H9 (cell line): ENCODE results near the gene KCNG2. TPM values are rescaled to one million over a fixed set of nuclear protein-coding genes. Genes with fewer than 3 reads are reported as not detected.

Experiments used
- DNase-seq: peaks from one replicate; pipeline ENCODE4 v3.0.0-alpha.2; 2017
- H2AFZ ChIP-seq: one replicate; pipeline ENCODE4 v1.6.1; 2013; ENCODE audit warnings: mild to moderate bottlenecking, low read length, control low read depth, moderate library complexity
- H2AK5ac ChIP-seq: 2 replicates; pipeline ENCODE4 v1.6.1; 2013; ENCODE audit warnings: low read length, control low read depth, mixed read lengths; ENCODE audit not compliant: insufficient read length
- H2BK120ac ChIP-seq: one replicate; pipeline ENCODE4 v1.6.1; 2013; ENCODE audit warnings: low read depth, mild to moderate bottlenecking, low read length, control low read depth, inconsistent platforms; ENCODE audit not compliant: poor library complexity, severe bottlenecking
- H2BK12ac ChIP-seq: 2 replicates; pipeline ENCODE4 v1.6.1; 2013; ENCODE audit warnings: low read length, control low read depth, mixed read lengths, low read depth; ENCODE audit not compliant: insufficient read length
- H2BK15ac ChIP-seq: 2 replicates; pipeline ENCODE4 v1.6.1; 2013; ENCODE audit warnings: low read depth, low read length, control low read depth
- H2BK20ac ChIP-seq: one replicate; pipeline ENCODE4 v1.6.1; 2013; ENCODE audit warnings: low read depth, mild to moderate bottlenecking, low read length, control low read depth, inconsistent platforms; ENCODE audit not compliant: poor library complexity, severe bottlenecking
- H2BK5ac ChIP-seq: 2 replicates; pipeline ENCODE4 v1.6.1; 2013; ENCODE audit warnings: low read length, control low read depth, mixed read lengths; ENCODE audit not compliant: insufficient read length
- H3K14ac ChIP-seq: 2 replicates; pipeline ENCODE4 v1.6.1; 2013; ENCODE audit warnings: low read length, control low read depth; ENCODE audit not compliant: insufficient read depth
- H3K18ac ChIP-seq: 2 replicates; pipeline ENCODE4 v1.6.1; 2013; ENCODE audit warnings: low read depth, mild to moderate bottlenecking, mixed read lengths, low read length, control low read depth; ENCODE audit not compliant: insufficient read length
- H3K23ac ChIP-seq: 2 replicates; pipeline ENCODE4 v1.6.1; 2013; ENCODE audit warnings: low read length, control low read depth, mixed read lengths, low read depth; ENCODE audit not compliant: insufficient read length
- H3K23me2 ChIP-seq: 2 replicates; pipeline ENCODE4 v1.6.1; 2013; ENCODE audit warnings: low read depth, mild to moderate bottlenecking, mixed read lengths, low read length, control low read depth; ENCODE audit not compliant: insufficient read length, poor library complexity, severe bottlenecking
- H3K27ac ChIP-seq: 2 replicates; pipeline ENCODE4 v1.5.1; 2013; ENCODE audit warnings: low read length, control low read depth, mixed read lengths, low read depth; ENCODE audit not compliant: insufficient read length
- H3K27me3 ChIP-seq: 2 replicates; pipeline ENCODE4 v1.6.1; 2013; ENCODE audit warnings: low read length, control low read depth, inconsistent platforms; ENCODE audit not compliant: insufficient read depth
- H3K4ac ChIP-seq: 2 replicates; pipeline ENCODE4 v1.6.1; 2013; ENCODE audit warnings: low read depth, mild to moderate bottlenecking, control low read depth, inconsistent platforms, low read length, moderate library complexity
- H3K4me1 ChIP-seq: 2 replicates; pipeline ENCODE4 v1.6.1; 2013; ENCODE audit warnings: low read length, control low read depth, inconsistent platforms; ENCODE audit not compliant: insufficient read depth
- H3K4me2 ChIP-seq: 2 replicates; pipeline ENCODE4 v1.6.1; 2013; ENCODE audit warnings: low read length, control low read depth, mixed read lengths; ENCODE audit not compliant: insufficient read length, insufficient read depth
- H3K56ac ChIP-seq: 2 replicates; pipeline ENCODE4 v1.6.1; 2013; ENCODE audit warnings: low read depth, mild to moderate bottlenecking, mixed read lengths, low read length, control low read depth; ENCODE audit not compliant: insufficient read length
- H3K79me1 ChIP-seq: 2 replicates; pipeline ENCODE4 v1.6.1; 2013; ENCODE audit warnings: low read depth, mild to moderate bottlenecking, moderate library complexity, low read length, control low read depth, inconsistent platforms; ENCODE audit not compliant: insufficient read depth, poor library complexity, severe bottlenecking
- H3K79me2 ChIP-seq: 2 replicates; pipeline ENCODE4 v1.6.1; 2013; ENCODE audit warnings: low read length, control low read depth, inconsistent platforms; ENCODE audit not compliant: insufficient read depth
- H3K9ac ChIP-seq: 2 replicates; pipeline ENCODE4 v1.6.1; 2013; ENCODE audit warnings: low read length, control low read depth, mixed read lengths; ENCODE audit not compliant: insufficient read length; ENCODE audit errors: extremely low read depth
- H3K9me3 ChIP-seq: one replicate; pipeline ENCODE4 v1.6.1; 2013; ENCODE audit warnings: low read depth, low read length, inconsistent platforms; ENCODE audit not compliant: control insufficient read depth
- H3T11ph ChIP-seq: one replicate; pipeline ENCODE4 v1.6.1; 2013; ENCODE audit warnings: mild to moderate bottlenecking, low read length, control low read depth, inconsistent platforms
- H4K20me1 ChIP-seq: one replicate; pipeline ENCODE4 v1.6.1; 2013; ENCODE audit not compliant: control insufficient read depth, insufficient read length, insufficient read depth
- H4K5ac ChIP-seq: 2 replicates; pipeline ENCODE4 v1.6.1; 2013; ENCODE audit warnings: low read depth, mild to moderate bottlenecking, mixed read lengths, low read length, control low read depth; ENCODE audit not compliant: insufficient read length
- H4K8ac ChIP-seq: replicated peaks from 2 replicates; pipeline ENCODE4 v1.6.1; 2013; ENCODE audit warnings: low read length, control low read depth, mixed read lengths, low read depth; ENCODE audit not compliant: insufficient read length
- H4K91ac ChIP-seq: 2 replicates; pipeline ENCODE4 v1.6.1; 2013; ENCODE audit warnings: low read depth, mild to moderate bottlenecking, moderate library complexity, mixed read lengths, low read length, control low read depth; ENCODE audit not compliant: insufficient read length
- H3K27ac Mint-ChIP-seq, 3 experiments: 2 replicates in 2 of 3; 3 replicates in 1 of 3; pipeline ENCODE4 v1.8.0; 2020 to 2021; ENCODE audit warnings: mixed read lengths in 3 of 3, mild to moderate bottlenecking in 1 of 3, moderate library complexity in 1 of 3
- H3K27me3 Mint-ChIP-seq: 2 replicates; pipeline ENCODE4 v1.8.0; 2021; ENCODE audit warnings: low read depth, mild to moderate bottlenecking, moderate library complexity, mixed read lengths
- H3K36me3 Mint-ChIP-seq, 3 experiments: 2 replicates in 2 of 3; 3 replicates in 1 of 3; pipeline ENCODE4 v1.8.0; 2020 to 2021; ENCODE audit warnings: low read depth in 3 of 3, mixed read lengths in 3 of 3; ENCODE audit not compliant: insufficient read depth in 1 of 3
- H3K4me1 Mint-ChIP-seq, 2 experiments: 2 replicates each; pipeline ENCODE4 v1.8.0; 2020; ENCODE audit warnings: mixed read lengths in 2 of 2
- H3K4me3 Mint-ChIP-seq, 2 experiments: 2 replicates in 1 of 2; 3 replicates in 1 of 2; pipeline ENCODE4 v1.8.0; 2020 to 2021; ENCODE audit warnings: mild to moderate bottlenecking in 2 of 2, mixed read lengths in 2 of 2, moderate library complexity in 1 of 2
- H3K9me3 Mint-ChIP-seq, 2 experiments: 2 replicates in 1 of 2; 3 replicates in 1 of 2; pipeline ENCODE4 v1.8.0; 2020; ENCODE audit warnings: mild to moderate bottlenecking in 2 of 2, mixed read lengths in 2 of 2, moderate library complexity in 1 of 2
- CTCF ChIP-seq: fragments of 200-600 bp; sonication (generic); conservative IDR thresholded peaks from 3 replicates; pipeline ENCODE4 v1.8.0; 2021; ENCODE audit warnings: antibody characterized with exemption, mild to moderate bottlenecking
- WGBS: extraction: QIAGEN DNeasy Blood & Tissue Kit; methylation state at CpG from one replicate; pipeline ENCODE4 v1.1.7; 2013; ENCODE audit warnings: missing lambda C conversion rate, low lambda C conversion rate, mixed read lengths; ENCODE audit not compliant: insufficient read length; ENCODE audit errors: extremely low coverage; 5-methylcytosine and 5-hydroxymethylcytosine counted together
- total RNA-seq: library from RNA; stranded (reverse); gene quantifications from 2 replicates; pipeline ENCODE4 v1.2.1, GENCODE V29; 2021

The KCNG2 gene
- total RNA-seq, 1 experiment from 2014 or later: 0.15 TPM

DNA sequence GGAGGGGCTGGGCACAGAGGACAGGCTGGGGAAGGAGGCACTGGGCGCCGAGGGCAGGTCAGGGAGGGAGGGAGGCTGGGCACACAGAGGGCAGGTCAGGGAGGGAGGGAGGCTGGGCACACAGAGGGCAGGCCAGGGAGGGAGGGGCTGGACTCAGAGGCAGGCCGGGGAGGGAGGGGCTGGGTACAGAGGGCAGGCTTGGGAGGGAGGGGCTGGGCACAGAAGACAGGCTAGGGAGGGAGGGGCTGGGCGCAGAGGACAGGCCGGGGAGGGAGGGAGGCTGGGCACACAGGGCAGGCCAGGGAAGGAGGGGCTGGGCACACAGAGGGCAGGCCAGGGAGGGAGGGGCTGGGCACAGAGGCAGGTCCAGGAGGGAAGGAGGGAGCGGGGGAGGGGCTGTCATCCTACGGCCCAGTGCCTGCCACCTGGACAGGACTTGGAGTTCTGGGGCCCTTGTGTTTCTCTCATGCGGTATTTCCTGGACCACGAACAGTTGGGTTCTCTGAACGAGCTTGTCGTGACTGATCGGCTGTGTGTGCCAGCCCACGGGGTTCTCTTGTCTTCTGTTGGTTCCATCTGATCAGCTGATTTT is 46.7 kb upstream of the KCNG2 start:
- Histone ChIP-seq H3K23me2 (no peaks in the 10 kb centered on the region), H4K91ac (no peak overlapping the region), H2BK15ac (no peak overlapping the region), H4K20me1 (no peaks in the 10 kb centered on the region), H3K4me1 (no peaks in the 10 kb centered on the region), H3K4ac (no peak overlapping the region), H3K14ac (no peak overlapping the region), H2BK20ac (no peak overlapping the region), H3T11ph (no peak overlapping the region), H3K18ac (no peak overlapping the region), H2AK5ac (no peak overlapping the region), H3K27ac (no peak overlapping the region), H3K56ac (no peak overlapping the region), H2AFZ (no peak overlapping the region), H3K23ac (no peak overlapping the region), H2BK12ac (no peak overlapping the region), H4K5ac (no peak overlapping the region), H3K4me2 (no peak overlapping the region), H3K79me2 (no peaks in the 10 kb centered on the region), H2BK120ac (no peak overlapping the region), H2BK5ac (no peak overlapping the region), H3K79me1 (no peaks in the 10 kb centered on the region), H3K9me3 (no peaks in the 10 kb centered on the region), H4K8ac (no peak overlapping the region), H3K27me3 (no peaks in the 10 kb centered on the region), H3K9ac (no peak overlapping the region)
- no CpG with 5 or more reads among the region's 13 CpGs for WGBS
- H3K4me1 Mint-ChIP-seq: no peaks in the 10 kb centered on the region
- H3K4me3 Mint-ChIP-seq: no peak overlapping the region
- H3K27ac Mint-ChIP-seq: no peak overlapping the region
- peaks cover 22 to 40% (median 34%) of the 10 kb centered on the region in 3 experiments for H3K36me3 Mint-ChIP-seq
- DNase-seq: no peak
- no peaks in the 10 kb centered on the region for H3K27me3 Mint-ChIP-seq
- TF ChIP-seq CTCF: no peak
- H3K9me3 Mint-ChIP-seq: no peaks in the 10 kb centered on the region
